HepG2 (cell line): ENCODE results near the gene TAGLN. TPM values are rescaled to one million over a fixed set of nuclear protein-coding genes. Genes with fewer than 3 reads are reported as not detected.

Experiments
- AGO2 ChIP-seq: fragments of 200-400 bp; formaldehyde crosslinking; optimal IDR thresholded peaks from 2 replicates; pipeline ENCODE3; 2017; ENCODE audit warnings: mild to moderate bottlenecking, low read depth, low read length, moderate library complexity
- EP300 ChIP-seq, 3 experiments: sonication (generic) in 1 of 3; formaldehyde crosslinking in 1 of 3; IDR thresholded peaks; 2 replicates each; pipeline versions ENCODE4 v1.5.1 to v1.6.1; 2011 to 2020; ENCODE audit warnings: low read depth in 2 of 3, low read length in 2 of 3, borderline replicate concordance in 1 of 3, improper control_type of control experiment in 1 of 3, mild to moderate bottlenecking in 1 of 3, missing genetic modification reagents in 1 of 3, moderate library complexity in 1 of 3
- HNF1A ChIP-seq, 2 experiments: sonication (generic) in 1 of 2; formaldehyde crosslinking in 1 of 2; IDR thresholded peaks; 2 replicates each; pipeline versions ENCODE4 v1.4.0 to v1.6.1; 2016 to 2020; ENCODE audit warnings: borderline replicate concordance in 1 of 2, low read depth in 1 of 2, mild to moderate bottlenecking in 1 of 2, missing genetic modification reagents in 1 of 2
- MEIS1 ChIP-seq: sonication (generic); formaldehyde crosslinking; IDR thresholded peaks from 2 replicates; pipeline ENCODE4 v1.9.0; 2021; ENCODE audit warnings: mild to moderate bottlenecking, missing genetic modification reagents, moderate library complexity, borderline replicate concordance
- MEIS2 ChIP-seq: sonication (generic); formaldehyde crosslinking; IDR thresholded peaks from 2 replicates; pipeline ENCODE4 v1.9.0; 2021; ENCODE audit warnings: mild to moderate bottlenecking, missing genetic modification reagents
- MTERF4 ChIP-seq: sonication (generic); formaldehyde crosslinking; IDR thresholded peaks from 2 replicates; pipeline ENCODE4 v1.8.0; 2023; ENCODE audit warnings: mild to moderate bottlenecking, missing genetic modification reagents
- NKX3-1 ChIP-seq: sonication (generic); formaldehyde crosslinking; IDR thresholded peaks from 2 replicates; pipeline ENCODE4 v1.5.0; 2020; ENCODE audit warnings: missing genetic modification reagents
- NR2C2 ChIP-seq: sonication (generic); formaldehyde crosslinking; IDR thresholded peaks from 2 replicates; pipeline ENCODE4 v1.4.0; 2020; ENCODE audit warnings: missing genetic modification reagents, mild to moderate bottlenecking, moderate library complexity, borderline replicate concordance
- NR2F6 ChIP-seq, 2 experiments: IDR thresholded peaks; 2 replicates each; pipeline ENCODE4 v1.6.1; 2016; ENCODE audit warnings: antibody characterized with exemption in 1 of 2, mild to moderate bottlenecking in 1 of 2
- PRPF4 ChIP-seq: fragments of 200-400 bp; formaldehyde crosslinking; IDR thresholded peaks from 2 replicates; pipeline ENCODE4 v1.6.1; 2016; ENCODE audit warnings: low read length, low read depth; ENCODE audit not compliant: poor library complexity, severe bottlenecking
- UBTF ChIP-seq: sonication (generic); formaldehyde crosslinking; IDR thresholded peaks from 2 replicates; pipeline ENCODE4 v1.4.0; 2020; ENCODE audit warnings: mild to moderate bottlenecking, missing genetic modification reagents
- ZFP36 ChIP-seq: fragments of 150-350 bp; IDR thresholded peaks from 2 replicates; pipeline ENCODE4 v1.6.1; 2018; ENCODE audit warnings: borderline replicate concordance, low read length, low read depth; ENCODE audit not compliant: partially characterized antibody
- ZNF18 ChIP-seq: sonication (generic); formaldehyde crosslinking; IDR thresholded peaks from 2 replicates; pipeline ENCODE4 v1.8.0; 2022; ENCODE audit warnings: mild to moderate bottlenecking, missing genetic modification reagents; ENCODE audit not compliant: insufficient replicate concordance
- ZNF264 ChIP-seq: sonication (generic); formaldehyde crosslinking; IDR thresholded peaks from 2 replicates; pipeline ENCODE4 v1.4.0; 2020; ENCODE audit warnings: missing genetic modification reagents
- ZNF335 ChIP-seq: sonication (generic); formaldehyde crosslinking; IDR thresholded peaks from 2 replicates; pipeline ENCODE4 v1.4.0; 2020; ENCODE audit warnings: missing genetic modification reagents
- polyA plus RNA-seq, 8 experiments: library from polyadenylated mRNA; depleted of rRNA in 3 of 8; stranded (reverse) in 7 of 8; unstranded in 1 of 8; fragments of >200 nt; fragmentation: Illumina TruSeq in 4 of 8; extraction: Trizol in 4 of 8; gene quantifications; 2 replicates each; pipeline versions ENCODE4 v1.2.1 to v1.2.3, GENCODE V29; 2011 to 2016; ENCODE audit warnings: low read depth in 4 of 8, missing spikeins in 1 of 8, mixed read lengths in 1 of 8; ENCODE audit not compliant: insufficient read depth in 1 of 8
- total RNA-seq, 5 experiments: library from RNA; depleted of rRNA; stranded (reverse); fragments of >200 nt; fragmentation: Illumina TruSeq; extraction: Trizol; gene quantifications; 2 replicates each; pipeline ENCODE4 v1.2.3, GENCODE V29; 2016; ENCODE audit warnings: low read depth in 1 of 5
- TF ChIP-seq, protein P1 (sequence below): sonication (generic); formaldehyde crosslinking; IDR thresholded peaks from 2 replicates; pipeline ENCODE4 v1.9.0; 2021; ENCODE audit warnings: missing genetic modification reagents, mild to moderate bottlenecking, borderline replicate concordance

TAGLN gene
- total and polyA plus RNA-seq, 2 of the 13 experiments (the other 11 are each of a cell fraction or from before 2014, with no cell fraction given): 12.6 to 75.4 TPM

- TF ChIP-seq HNF1A (IDR thresholded peaks at IDR 0.05; ENCODE audit: low read depth): no peak
- peak; percentile 37; the same call in 1 of the 2 replicates for TF ChIP-seq HNF1A (CRISPR knock-in tag; IDR thresholded peaks at IDR 0.05; ENCODE audit: borderline replicate concordance)
- TF ChIP-seq, protein P1, sequence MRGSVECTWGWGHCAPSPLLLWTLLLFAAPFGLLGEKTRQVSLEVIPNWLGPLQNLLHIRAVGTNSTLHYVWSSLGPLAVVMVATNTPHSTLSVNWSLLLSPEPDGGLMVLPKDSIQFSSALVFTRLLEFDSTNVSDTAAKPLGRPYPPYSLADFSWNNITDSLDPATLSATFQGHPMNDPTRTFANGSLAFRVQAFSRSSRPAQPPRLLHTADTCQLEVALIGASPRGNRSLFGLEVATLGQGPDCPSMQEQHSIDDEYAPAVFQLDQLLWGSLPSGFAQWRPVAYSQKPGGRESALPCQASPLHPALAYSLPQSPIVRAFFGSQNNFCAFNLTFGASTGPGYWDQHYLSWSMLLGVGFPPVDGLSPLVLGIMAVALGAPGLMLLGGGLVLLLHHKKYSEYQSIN (CRISPR knock-in tag): no peak
- TF ChIP-seq MEIS2 (CRISPR knock-in tag): no peak
- TF ChIP-seq NR2C2 (CRISPR knock-in tag): no peak
- no peak for TF ChIP-seq NKX3-1 (CRISPR knock-in tag)
- 0 out of 2 replicates have a peak, but pooled peaks have one; percentile 21 for TF ChIP-seq ZNF264 (CRISPR knock-in tag)
- TF ChIP-seq MTERF4: no peak
- TF ChIP-seq ZNF18 (CRISPR knock-in tag): no peak
- no peak for TF ChIP-seq PRPF4
- no peak for TF ChIP-seq ZNF335 (CRISPR knock-in tag)
- peak; percentile 37 for TF ChIP-seq UBTF (CRISPR knock-in tag)
- no peak for TF ChIP-seq EP300 (IDR thresholded peaks at IDR 0.05; ENCODE audit: low read depth in 2 of 2, low read length in 2 of 2)
- TF ChIP-seq EP300 (CRISPR knock-in tag; IDR thresholded peaks at IDR 0.05; ENCODE audit: borderline replicate concordance): no peak
- no peak for TF ChIP-seq ZFP36
- no peak for TF ChIP-seq NR2F6 (IDR thresholded peaks at IDR 0.05)
- no peak for TF ChIP-seq NR2F6 (CRISPR knock-in tag; IDR thresholded peaks at IDR 0.05)
- no peak for TF ChIP-seq MEIS1 (CRISPR knock-in tag)
- TF ChIP-seq AGO2: peak; percentile 90
These were observed 20.7 kb upstream of the TAGLN start, which contains the start of gene SIDT2 (continued) for GRCh38 chr11:117178210-117179034.
